OCI-LY1 (cell line): ENCODE results near the gene PLXNA3.

Source experiments
- EZH2 ChIP-seq: fragments of 200-600 bp; sonication (generic), shearing (Covaris generic); IDR thresholded peaks from 2 replicates; pipeline ENCODE4 v1.8.0; 2017; ENCODE audit warnings: borderline replicate concordance, mixed run types, mild to moderate bottlenecking, antibody characterized with exemption, low read length, moderate library complexity, mixed read lengths
- TF ChIP-seq, protein P1 (sequence below): fragments of 200-600 bp; sonication (generic), shearing (Covaris generic); IDR thresholded peaks from 2 replicates; pipeline ENCODE4 v1.5.1; 2017; ENCODE audit warnings: mild to moderate bottlenecking, antibody characterized with exemption, low read length, moderate library complexity, mixed read lengths

GRCh38 chrX:154486396-154487207 is 28.5 kb downstream of the PLXNA3 start, which contains the start of gene UBL4A:
- TF ChIP-seq, protein P1, sequence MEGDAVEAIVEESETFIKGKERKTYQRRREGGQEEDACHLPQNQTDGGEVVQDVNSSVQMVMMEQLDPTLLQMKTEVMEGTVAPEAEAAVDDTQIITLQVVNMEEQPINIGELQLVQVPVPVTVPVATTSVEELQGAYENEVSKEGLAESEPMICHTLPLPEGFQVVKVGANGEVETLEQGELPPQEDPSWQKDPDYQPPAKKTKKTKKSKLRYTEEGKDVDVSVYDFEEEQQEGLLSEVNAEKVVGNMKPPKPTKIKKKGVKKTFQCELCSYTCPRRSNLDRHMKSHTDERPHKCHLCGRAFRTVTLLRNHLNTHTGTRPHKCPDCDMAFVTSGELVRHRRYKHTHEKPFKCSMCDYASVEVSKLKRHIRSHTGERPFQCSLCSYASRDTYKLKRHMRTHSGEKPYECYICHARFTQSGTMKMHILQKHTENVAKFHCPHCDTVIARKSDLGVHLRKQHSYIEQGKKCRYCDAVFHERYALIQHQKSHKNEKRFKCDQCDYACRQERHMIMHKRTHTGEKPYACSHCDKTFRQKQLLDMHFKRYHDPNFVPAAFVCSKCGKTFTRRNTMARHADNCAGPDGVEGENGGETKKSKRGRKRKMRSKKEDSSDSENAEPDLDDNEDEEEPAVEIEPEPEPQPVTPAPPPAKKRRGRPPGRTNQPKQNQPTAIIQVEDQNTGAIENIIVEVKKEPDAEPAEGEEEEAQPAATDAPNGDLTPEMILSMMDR: no peak
- TF ChIP-seq EZH2: no peak
